ENCODE data around the gene RAB28.

The RAB28 gene

GRCh38 chr4:13323921-13324320 is 160.2 kb downstream of the RAB28 start:
- DNase-seq (ENCODE audit: low read depth in 4 of 4, low spot score in 1 of 4): no peak

- no peak for DNase-seq (ENCODE audit: low read depth in 4 of 4, low spot score in 1 of 4)
Observed at GRCh38 chr4:13322681-13323101, 161.4 kb downstream of the RAB28 start.

Measured in stimulated activated CD4-positive, alpha-beta T cell treated with anti-CD3 and anti-CD28 coated beads, Interleukin-1b, Interleukin-23, amount 100 ng/mL, for 24 hours (primary cell).